Pancreas (tissue), 10 donors: ENCODE measurements around the gene ODF4. TPM values are rescaled to one million over a fixed set of nuclear protein-coding genes. Genes with fewer than 3 reads are reported as not detected.
"Not testable (repeated sequence)": the region's sequence is repeated elsewhere in the genome, so short reads cannot be mapped to it uniquely, and the experiment has no call there.

Experiments
- ATAC-seq, 4 donors: fragments of 200-7000 bp; cut with Tn5 transposase; one replicate each; pipeline versions ENCODE4 v1.8.0 to v1.9.1; 2020; ENCODE audit warnings: mild to moderate bottlenecking in 4 of 4, moderate library complexity in 4 of 4
- DNase-seq, 6 donors: peaks; one replicate each; pipeline ENCODE4 v3.0.0-alpha.2; 2020
- FAIRE-seq: peaks from 2 replicates; lab custom pipeline; 2012; peaks lifted over from hg19 to GRCh38; lab: Jason Lieb, UNC
- H3K27ac ChIP-seq, 4 donors: fragments of 200-600 bp; sonication (generic); 1 replicate in 3 of 4; 2 replicates in 1 of 4; pipeline versions ENCODE4 v1.5.0 to v1.8.0; 2020
- H3K27me3 ChIP-seq, 4 donors: fragments of 200-600 bp; one replicate each; pipeline ENCODE4 v1.8.0; 2021
- H3K36me3 ChIP-seq, 3 donors: fragments of 200-600 bp; sonication (generic) in 1 of 3; one replicate each; pipeline versions ENCODE4 v1.5.0 to v1.8.0; 2020 to 2021
- H3K4me1 ChIP-seq, 3 donors: fragments of 200-600 bp; one replicate each; pipeline ENCODE4 v1.8.0; 2021
- H3K4me3 ChIP-seq, 4 donors: fragments of 200-600 bp; sonication (generic) in 2 of 4; one replicate each; pipeline versions ENCODE4 v1.5.0 to v1.8.0; 2020 to 2021
- H3K9me3 ChIP-seq, 4 donors: fragments of 200-600 bp; one replicate each; pipeline ENCODE4 v1.8.0; 2021
- CTCF ChIP-seq, 4 donors: fragments of 200-600 bp; sonication (generic) in 3 of 4; IDR thresholded peaks; one replicate each; pipeline versions ENCODE4 v1.5.0 to v1.8.0; 2021; ENCODE audit warnings: antibody characterized with exemption in 4 of 4
- WGBS, 2 donors: extraction: QIAGEN DNeasy Blood & Tissue Kit; methylation state at CpG; one replicate each; pipeline ENCODE4 v1.1.7; 2013; 5-methylcytosine and 5-hydroxymethylcytosine counted together
- intact Hi-C, 3 donors: fragments of 100-400 bp; cut with DNase I; formaldehyde crosslinking; loops; one replicate each; pipeline versions ENCODE4 v1.11.1 to v1.14.2; 2022
- polyA plus RNA-seq, 2 donors: library from polyadenylated mRNA; stranded (reverse); fragments of 200-250 nt; gene quantifications; one replicate each; pipeline ENCODE4 v1.2.3, GENCODE V29; 2013
- total RNA-seq, 6 donors: library from RNA; stranded (reverse); fragmentation: NEBNext Ultra II Directional in 4 of 6; extraction: Animal tissue kit (Norgen Biotek cat#: 25700) in 4 of 6; gene quantifications; one replicate each; pipeline versions ENCODE4 v1.2.1 to v1.2.4, GENCODE V29; 2021 to 2023
- donor health status: healthy with polysubstance abuse.
- donor health status: DM: no; HTN: no; CAD: no; lungs with moderate emphysema.
- donor health status: DM: no; HTN: no; CAD: no.
- donor health status: control.
- donor health status: control.
- donor health status: Bipolar disorder and iron deficiency.
- donor health status: DM: yes; HTN: yes; CAD: no.
- donor health status: DM: no; HTN: no; CAD: no.
- donor health status: DM: no; HTN: no; CAD: no.
- donor health status: DM: yes; HTN: yes; CAD: no.

ODF4 gene
- total and polyA plus RNA-seq, 8 donors, result not detected

GRCh38 chr17:8377422-8377821 lies 37.8 kb downstream of the ODF4 start:
- peak overlapping the region in 3 of 4 donors; percentile 78 to 83 (median 83) for H3K27ac ChIP-seq
- peaks cover 31 to 41% (median 36%) of the 10 kb centered on the region in 3 donors for H3K4me1 ChIP-seq
- H3K4me3 ChIP-seq, result no peak overlapping the region
- no peak for TF ChIP-seq CTCF (IDR thresholded peaks at IDR 0.05)
- no peak for DNase-seq
- no peaks in the 10 kb centered on the region for H3K27me3 ChIP-seq
- intact Hi-C loops, result no loop called here
- WGBS, 2 donors, result 83 to 91% methylated on average over 4 of the region's 4 CpGs
- H3K36me3 ChIP-seq, result peaks cover 2 to 46% (median 21%) of the 10 kb centered on the region in 3 donors
- no peak for FAIRE-seq
- no peaks in the 10 kb centered on the region for H3K9me3 ChIP-seq
- no peak for ATAC-seq

GRCh38 chr17:8378117-8378516 lies 38.5 kb downstream of the ODF4 start:
- intact Hi-C loops, result not testable (repeated sequence)

GRCh38 chr17:8380049-8380448 lies 40.4 kb downstream of the ODF4 start:
- intact Hi-C loops, result no loop called here

More at GRCh38 chr17:8378117-8378516, 38.5 kb downstream of the ODF4 start:
- DNase-seq, H3K27me3 ChIP-seq, H3K4me3 ChIP-seq, H3K9me3 ChIP-seq, H3K27ac ChIP-seq, FAIRE-seq, ATAC-seq: not testable (repeated sequence)
- peaks cover 2 to 46% (median 21%) of the 10 kb centered on the region in 3 donors for H3K36me3 ChIP-seq
- WGBS, 2 donors, result 78 to 82% methylated on average over 8 of the region's 8 CpGs
- H3K4me1 ChIP-seq, result peaks cover 31 to 41% (median 36%) of the 10 kb centered on the region in 3 donors

GRCh38 chr17:8382052-8382879 lies 42.6 kb downstream of the ODF4 start:
- peaks cover 2 to 44% (median 21%) of the 10 kb centered on the region in 3 donors for H3K36me3 ChIP-seq
- FAIRE-seq, result no peak
- H3K27me3 ChIP-seq, result no peaks in the 10 kb centered on the region
- intact Hi-C loops, result no loop called here
- no peak for TF ChIP-seq CTCF (IDR thresholded peaks at IDR 0.05)
- no peaks in the 10 kb centered on the region for H3K9me3 ChIP-seq
- H3K4me1 ChIP-seq, result peaks cover 27 to 39% (median 30%) of the 10 kb centered on the region in 3 donors
- DNase-seq, result no peak
- ATAC-seq, result no peak
- WGBS, 2 donors, result 12 to 16% methylated on average over 27 of the region's 27 CpGs
- H3K4me3 ChIP-seq, result peak overlapping the region; percentile 59 to 87 (median 78)
- peak overlapping the region in 2 of 4 donors; percentile 75 to 83 for H3K27ac ChIP-seq

More at GRCh38 chr17:8380049-8380448, 40.4 kb downstream of the ODF4 start:
- DNase-seq (no peak), FAIRE-seq (no peak), ATAC-seq (no peak)
- Histone ChIP-seq H3K9me3 (no peaks in the 10 kb centered on the region), H3K4me3 (no peak overlapping the region), H3K27me3 (no peaks in the 10 kb centered on the region), H3K27ac (no peak overlapping the region), H3K36me3 (peaks cover 2 to 46% (median 21%) of the 10 kb centered on the region in 3 donors), H3K4me1 (peaks cover 31 to 45% (median 36%) of the 10 kb centered on the region in 3 donors)
- 32 to 35% methylated on average over 3 of the region's 3 CpGs for WGBS, 2 donors
- TF ChIP-seq CTCF (IDR thresholded peaks at IDR 0.05), result no peak

- peaks cover 2 to 38% (median 21%) of the 10 kb centered on the region in 3 donors for H3K36me3 ChIP-seq
- H3K27ac ChIP-seq, result peak overlapping the region in 2 of 4 donors; percentile 75 to 83
- TF ChIP-seq CTCF (IDR thresholded peaks at IDR 0.05), result no peak
- no peak for FAIRE-seq
- peaks cover 27 to 35% (median 29%) of the 10 kb centered on the region in 3 donors for H3K4me1 ChIP-seq
- no peak for DNase-seq
- intact Hi-C loops, result no loop called here
- H3K9me3 ChIP-seq, result no peaks in the 10 kb centered on the region
- peak overlapping the region; percentile 59 to 87 (median 78) for H3K4me3 ChIP-seq
- peak; percentile 1 to 7 (median 5) for ATAC-seq
- 0 to 1% methylated on average over 15 of the region's 15 CpGs for WGBS, 2 donors
- H3K27me3 ChIP-seq, result no peaks in the 10 kb centered on the region
Observed at GRCh38 chr17:8382880-8383142, 43.2 kb downstream of the ODF4 start.
